Right lobe of liver (tissue), 6 donors: ENCODE data around the gene LLCFC1. TPM values are rescaled to one million over a fixed set of nuclear protein-coding genes. Genes with fewer than 3 reads are reported as not detected.

Source experiments
- ATAC-seq, 4 donors: fragments of 200-7000 bp; cut with Tn5 transposase; one replicate each; pipeline ENCODE4 v1.9.1; 2020; ENCODE audit warnings: mild to moderate bottlenecking in 4 of 4, moderate library complexity in 4 of 4
- DNase-seq, 3 donors: peaks; one replicate each; pipeline ENCODE4 v3.0.0-alpha.2; 2020
- H3K27ac ChIP-seq, 3 donors: fragments of 200-600 bp; one replicate each; pipeline ENCODE4 v1.8.0; 2022
- H3K27me3 ChIP-seq, 2 donors: fragments of 200-600 bp; one replicate each; pipeline ENCODE4 v1.8.0; 2022
- H3K36me3 ChIP-seq, 4 donors: fragments of 200-600 bp; sonication (generic) in 1 of 4; one replicate each; pipeline versions ENCODE4 v1.5.1 to v1.8.0; 2017 to 2022; ENCODE audit warnings: control low read depth in 1 of 4
- H3K4me1 ChIP-seq, 4 donors: fragments of 200-600 bp; sonication (generic) in 1 of 4; one replicate each; pipeline versions ENCODE4 v1.5.1 to v1.8.0; 2017 to 2022; ENCODE audit warnings: control low read depth in 1 of 4
- H3K4me3 ChIP-seq, 3 donors: fragments of 200-600 bp; one replicate each; pipeline ENCODE4 v1.8.0; 2022
- H3K9me3 ChIP-seq, 4 donors: fragments of 200-600 bp; sonication (generic) in 1 of 4; one replicate each; pipeline versions ENCODE4 v1.5.1 to v1.8.0; 2017 to 2022; ENCODE audit warnings: control low read depth in 1 of 4
- CTCF ChIP-seq, 4 donors: fragments of 200-600 bp in 3 of 4; fragments of 450-650 bp in 1 of 4; IDR thresholded peaks; one replicate each; pipeline versions ENCODE4 v1.5.1 to v1.8.0; 2016 to 2022; ENCODE audit warnings: antibody characterized with exemption in 4 of 4, mild to moderate bottlenecking in 2 of 4
- POLR2A ChIP-seq: fragments of 450-650 bp; IDR thresholded peaks from one replicate; pipeline ENCODE4 v1.6.1; 2017; ENCODE audit warnings: antibody characterized with exemption, mild to moderate bottlenecking
- WGBS: methylation state at CpG from one replicate; pipeline ENCODE4 v1.1.6; 2018; ENCODE audit warnings: low coverage, low lambda C conversion rate; ENCODE audit not compliant: insufficient coverage; ENCODE audit errors: missing lambda C conversion rate; 5-methylcytosine and 5-hydroxymethylcytosine counted together
- intact Hi-C, 2 donors: fragments of 100-400 bp; cut with DNase I; formaldehyde crosslinking; loops; one replicate each; pipeline versions ENCODE4 v1.11.2 to v1.14.1; 2022
- total RNA-seq, 6 experiments: library from RNA; depleted of rRNA in 2 of 6; stranded (reverse); fragments of >200 nt in 2 of 6; fragmentation: NEBNext Ultra II Directional in 3 of 6; extraction: Animal tissue kit (Norgen Biotek cat#: 25700) in 3 of 6; gene quantifications; one replicate each; pipeline versions ENCODE4 v1.1.0 to v1.2.4, GENCODE V29; 2016 to 2023
- donor health status: DM: no; HTN: yes; CAD: no.
- donor health status: DM: no; HTN: no; CAD: no.
- donor health status: DM: no; HTN: no; CAD: no.
- donor health status: DM: no; HTN: yes; CAD: no.
- donor health status: DM: no; HTN: yes; CAD: no.

The LLCFC1 gene
- total RNA-seq, 6 experiments from 2014 or later, result not detected

GRCh38 chr7:142933092-142933475 is 6.2 kb upstream of the LLCFC1 start:
- Histone ChIP-seq H3K4me1 (no peaks in the 10 kb centered on the region), H3K9me3 (no peaks in the 10 kb centered on the region), H3K27ac (no peak overlapping the region), H3K36me3 (no peaks in the 10 kb centered on the region), H3K4me3 (no peak overlapping the region), H3K27me3 (no peaks in the 10 kb centered on the region)
- intact Hi-C loops, result no loop called here
- no peak for DNase-seq
- TF ChIP-seq CTCF (IDR thresholded peaks at IDR 0.05), result no peak
- no peak for TF ChIP-seq POLR2A
- no peak for ATAC-seq
- 58% methylated on average over 5 of the region's 7 CpGs for WGBS

- Histone ChIP-seq H3K27ac (no peak within 1 kb of the TSS), H3K4me3 (no peak within 1 kb of the TSS), H3K9me3 (no peaks in the 10 kb centered on the region), H3K27me3 (no peaks in the 10 kb centered on the region), H3K36me3 (no peaks in the 10 kb centered on the region), H3K4me1 (no peaks in the 10 kb centered on the region)
- 47% methylated on average over 2 of the region's 4 CpGs for WGBS
- ATAC-seq, result no peak
- TF ChIP-seq POLR2A, result no peak
- no peak for TF ChIP-seq CTCF (IDR thresholded peaks at IDR 0.05)
- intact Hi-C loops, result no loop called here
- DNase-seq, result no peak
Observed at GRCh38 chr7:142933624-142934023, 5.7 kb upstream of the LLCFC1 start, which contains the start of gene TRPV5. Gene TRPV5 (minus strand): TSS chr7:142933746. CDS start chr7:142933459, 287 bp downstream.

- no peaks in the 10 kb centered on the region for H3K4me1 ChIP-seq
- H3K27ac ChIP-seq, result no peak overlapping the region
- DNase-seq (no peak), ATAC-seq (no peak)
- TF ChIP-seq CTCF (IDR thresholded peaks at IDR 0.05) (no peak), POLR2A (no peak)
- H3K4me3 ChIP-seq, result no peak overlapping the region
- no peaks in the 10 kb centered on the region for H3K9me3 ChIP-seq
- no peaks in the 10 kb centered on the region for H3K27me3 ChIP-seq
- H3K36me3 ChIP-seq, result no peaks in the 10 kb centered on the region
- 50% methylated on average over 1 of the region's 12 CpGs for WGBS
- intact Hi-C loops, result no loop called here
Observed at GRCh38 chr7:142934056-142934455, 5.2 kb upstream of the LLCFC1 start.

GRCh38 chr7:142935941-142936565 is 3.2 kb upstream of the LLCFC1 start:
- intact Hi-C loops, result no loop called here
- Histone ChIP-seq H3K9me3 (no peaks in the 10 kb centered on the region), H3K27ac (no peak overlapping the region), H3K4me3 (no peak overlapping the region), H3K4me1 (no peaks in the 10 kb centered on the region), H3K36me3 (no peaks in the 10 kb centered on the region), H3K27me3 (no peaks in the 10 kb centered on the region)
- 63% methylated on average over 6 of the region's 12 CpGs for WGBS
- no peak for ATAC-seq
- no peak for DNase-seq
- TF ChIP-seq POLR2A (no peak), CTCF (IDR thresholded peaks at IDR 0.05) (no peak)
